ENCODE results near the gene FXR1. TPM values are rescaled to one million over a fixed set of nuclear protein-coding genes. Genes with fewer than 3 reads are reported as not detected.

The FXR1 gene
- total and polyA plus RNA-seq, 12 donors: 76.6 to 211 (median 123) TPM

- no peak for DNase-seq
- Histone ChIP-seq H3K27ac (no peak overlapping the region), H3K4me3 (no peak overlapping the region), H3K9me3 (replicated peaks in 1 of 3) (no peaks in the 10 kb centered on the region), H3K27me3 (no peaks in the 10 kb centered on the region), H3K36me3 (replicated peaks in 1 of 2) (peaks cover 0 to 9% of the 10 kb centered on the region in 2 donors), H3K4me1 (replicated peaks in 1 of 2) (peaks cover 0 to 19% of the 10 kb centered on the region in 2 donors)
- intact Hi-C loops (cut with DNase I): no loop called here
- TF ChIP-seq CTCF (IDR thresholded peaks at IDR 0.05) (no peak), POLR2A (IDR thresholded peaks at IDR 0.05) (no peak)
- 78 to 97% (median 92%) methylated on average over 1 of the region's 1 CpG for WGBS, 4 donors
These were observed 20.3 kb downstream of the FXR1 start for GRCh38 chr3:180932819-180933218.

GRCh38 chr3:180934638-180935037 is 22.2 kb downstream of the FXR1 start:
- Histone ChIP-seq H3K4me3 (no peak overlapping the region), H3K36me3 (replicated peaks in 1 of 2) (peaks cover 0 to 9% of the 10 kb centered on the region in 2 donors), H3K9me3 (replicated peaks in 1 of 3) (no peaks in the 10 kb centered on the region), H3K4me1 (replicated peaks in 1 of 2) (peaks cover 0 to 24% of the 10 kb centered on the region in 2 donors), H3K27me3 (no peaks in the 10 kb centered on the region), H3K27ac (no peak overlapping the region)
- TF ChIP-seq CTCF (IDR thresholded peaks at IDR 0.05) (no peak), POLR2A (IDR thresholded peaks at IDR 0.05) (no peak)
- no peak for DNase-seq
- intact Hi-C loops (cut with DNase I): no loop called here
- WGBS, 4 donors: 65 to 82% (median 74%) methylated on average over 1 of the region's 1 CpG

- TF ChIP-seq POLR2A (IDR thresholded peaks at IDR 0.05) (no peak), CTCF (IDR thresholded peaks at IDR 0.05) (no peak)
- whole genome bisulfite sequencing, 4 donors: 94 to 98% (median 98%) methylated on average over 5 of the region's 5 CpGs
- no peaks in the 10 kb centered on the region for H3K9me3 ChIP-seq (replicated peaks in 1 of 3)
- peaks cover 0 to 7% of the 10 kb centered on the region in 2 donors for H3K36me3 ChIP-seq (replicated peaks in 1 of 2)
- intact Hi-C loops (cut with DNase I): no loop called here
- DNase-seq: no peak
- no peaks in the 10 kb centered on the region for H3K27me3 ChIP-seq
- no peak overlapping the region for H3K27ac ChIP-seq
- no peak overlapping the region for H3K4me3 ChIP-seq
- H3K4me1 ChIP-seq (replicated peaks in 1 of 2): peaks cover 0 to 9% of the 10 kb centered on the region in 2 donors
These were observed 28.4 kb downstream of the FXR1 start for GRCh38 chr3:180940826-180941225.

- no peak for DNase-seq
- Histone ChIP-seq H3K27ac (no peak overlapping the region), H3K27me3 (no peaks in the 10 kb centered on the region), H3K36me3 (replicated peaks in 1 of 2) (peaks cover 0 to 54% of the 10 kb centered on the region in 2 donors), H3K9me3 (replicated peaks in 1 of 3) (no peaks in the 10 kb centered on the region), H3K4me3 (no peak overlapping the region), H3K4me1 (replicated peaks in 1 of 2) (no peaks in the 10 kb centered on the region)
- WGBS, 4 donors: 79 to 94% (median 90%) methylated on average over 4 of the region's 4 CpGs
- intact Hi-C loops (cut with DNase I): no loop called here
- no peak for TF ChIP-seq POLR2A (IDR thresholded peaks at IDR 0.05)
- TF ChIP-seq CTCF (IDR thresholded peaks at IDR 0.05): no peak
These were observed 35.4 kb downstream of the FXR1 start for GRCh38 chr3:180947761-180948390.
